Nephron (organoid): ENCODE data around the gene SLC25A13.

ENCODE experiments used
- H3K27ac Mint-ChIP-seq, 3 experiments: 2 replicates each; pipeline ENCODE4 v1.8.0; 2020; ENCODE audit warnings: mixed read lengths in 3 of 3, mild to moderate bottlenecking in 2 of 3, moderate library complexity in 1 of 3
- H3K27me3 Mint-ChIP-seq: 2 replicates; pipeline ENCODE4 v1.8.0; 2021; ENCODE audit warnings: low read depth, mild to moderate bottlenecking, moderate library complexity, mixed read lengths
- H3K36me3 Mint-ChIP-seq: 2 replicates; pipeline ENCODE4 v1.8.0; 2020; ENCODE audit warnings: low read depth, mixed read lengths
- H3K4me1 Mint-ChIP-seq: 2 replicates; pipeline ENCODE4 v1.8.0; 2020; ENCODE audit warnings: mixed read lengths
- H3K4me3 Mint-ChIP-seq, 3 experiments: 2 replicates each; pipeline ENCODE4 v1.8.0; 2020; ENCODE audit warnings: mild to moderate bottlenecking in 3 of 3, mixed read lengths in 3 of 3, moderate library complexity in 2 of 3
- H3K9me3 Mint-ChIP-seq: 2 replicates; pipeline ENCODE4 v1.8.0; 2020; ENCODE audit warnings: mixed read lengths
- CTCF ChIP-seq, 3 experiments: fragments of 200-600 bp; sonication (generic); IDR thresholded peaks; one replicate each; pipeline ENCODE4 v1.5.0; 2021; ENCODE audit warnings: antibody characterized with exemption in 3 of 3; ENCODE audit not compliant: unreplicated experiment in 3 of 3

SLC25A13 gene

GRCh38 chr7:96337519-96337918 lies 15.6 kb upstream of the SLC25A13 start:
- Mint-ChIP-seq H3K9me3 (no peaks in the 10 kb centered on the region), H3K4me1 (no peaks in the 10 kb centered on the region), H3K4me3 (no peak overlapping the region), H3K27me3 (no peaks in the 10 kb centered on the region), H3K36me3 (no peaks in the 10 kb centered on the region), H3K27ac (no peak overlapping the region)
- TF ChIP-seq CTCF (IDR thresholded peaks at IDR 0.05; ENCODE audit: unreplicated experiment in 3 of 3), result no peak

- no peak for TF ChIP-seq CTCF (IDR thresholded peaks at IDR 0.05; ENCODE audit: unreplicated experiment in 3 of 3)
- H3K36me3 Mint-ChIP-seq, result no peaks in the 10 kb centered on the region
- H3K27me3 Mint-ChIP-seq, result peaks cover 4% of the 10 kb centered on the region
- no peak overlapping the region for H3K4me3 Mint-ChIP-seq
- H3K4me1 Mint-ChIP-seq, result peaks cover 25% of the 10 kb centered on the region
- no peak overlapping the region for H3K27ac Mint-ChIP-seq
- no peaks in the 10 kb centered on the region for H3K9me3 Mint-ChIP-seq
Observed at GRCh38 chr7:96332325-96332724, 10.4 kb upstream of the SLC25A13 start.

GRCh38 chr7:96331775-96332174 lies 9.9 kb upstream of the SLC25A13 start:
- no peak overlapping the region for H3K27ac Mint-ChIP-seq
- H3K4me3 Mint-ChIP-seq, result no peak overlapping the region
- no peaks in the 10 kb centered on the region for H3K36me3 Mint-ChIP-seq
- peaks cover 25% of the 10 kb centered on the region for H3K4me1 Mint-ChIP-seq
- TF ChIP-seq CTCF (IDR thresholded peaks at IDR 0.05; ENCODE audit: unreplicated experiment in 3 of 3), result no peak
- H3K9me3 Mint-ChIP-seq, result no peaks in the 10 kb centered on the region
- H3K27me3 Mint-ChIP-seq, result peaks cover 4% of the 10 kb centered on the region

- no peaks in the 10 kb centered on the region for H3K36me3 Mint-ChIP-seq
- peaks cover 4% of the 10 kb centered on the region for H3K27me3 Mint-ChIP-seq
- H3K9me3 Mint-ChIP-seq, result no peaks in the 10 kb centered on the region
- H3K4me3 Mint-ChIP-seq, result no peak overlapping the region
- H3K27ac Mint-ChIP-seq, result no peak overlapping the region
- peaks cover 25% of the 10 kb centered on the region for H3K4me1 Mint-ChIP-seq
- no peak for TF ChIP-seq CTCF (IDR thresholded peaks at IDR 0.05; ENCODE audit: unreplicated experiment in 3 of 3)
Observed at GRCh38 chr7:96331233-96331632, 9.3 kb upstream of the SLC25A13 start.

GRCh38 chr7:96330193-96330592 lies 8.3 kb upstream of the SLC25A13 start:
- Mint-ChIP-seq H3K4me3 (no peak overlapping the region), H3K9me3 (no peaks in the 10 kb centered on the region), H3K36me3 (no peaks in the 10 kb centered on the region), H3K4me1 (peaks cover 25% of the 10 kb centered on the region), H3K27me3 (peaks cover 4% of the 10 kb centered on the region), H3K27ac (no peak overlapping the region)
- no peak for TF ChIP-seq CTCF (IDR thresholded peaks at IDR 0.05; ENCODE audit: unreplicated experiment in 3 of 3)

- H3K27me3 Mint-ChIP-seq, result peaks cover 4% of the 10 kb centered on the region
- peaks cover 25% of the 10 kb centered on the region for H3K4me1 Mint-ChIP-seq
- TF ChIP-seq CTCF (IDR thresholded peaks at IDR 0.05; ENCODE audit: unreplicated experiment in 3 of 3), result no peak
- H3K9me3 Mint-ChIP-seq, result no peaks in the 10 kb centered on the region
- H3K27ac Mint-ChIP-seq, result peak overlapping the region in 1 of 3 experiments; percentile 45
- H3K36me3 Mint-ChIP-seq, result no peaks in the 10 kb centered on the region
- no peak overlapping the region for H3K4me3 Mint-ChIP-seq
Observed at GRCh38 chr7:96329241-96329640, 7.3 kb upstream of the SLC25A13 start.
